Measurements from ENCODE around the gene B4GALT6.

Gene B4GALT6

GRCh38 chr18:31633392-31634330 lies 50.7 kb downstream of the B4GALT6 start:
- DNase-seq (ENCODE audit: low read depth) = no peak

DNA sequence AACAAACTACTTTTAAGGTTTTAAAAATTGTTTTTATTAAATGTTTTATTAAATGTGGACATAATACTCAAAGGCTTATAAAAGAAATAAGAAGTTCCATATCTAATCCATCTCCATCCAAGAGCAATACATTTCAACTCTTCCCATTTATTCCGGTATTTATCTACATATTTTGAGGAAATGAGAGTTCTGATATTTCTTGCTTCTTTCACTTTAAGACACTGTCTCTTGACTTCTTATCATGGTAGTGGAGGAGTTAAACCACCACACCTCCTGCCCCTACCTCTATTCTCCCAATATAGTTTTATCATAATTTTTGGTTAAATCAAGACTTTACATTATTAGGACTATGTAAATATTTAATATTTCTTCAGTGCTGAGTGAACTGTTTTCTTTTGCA lies 52.0 kb downstream of the B4GALT6 start:
- no peak for DNase-seq (ENCODE audit: low read depth)

GRCh38 chr18:31631526-31631925 lies 52.9 kb downstream of the B4GALT6 start:
- no peak for DNase-seq (ENCODE audit: low read depth)

DNA sequence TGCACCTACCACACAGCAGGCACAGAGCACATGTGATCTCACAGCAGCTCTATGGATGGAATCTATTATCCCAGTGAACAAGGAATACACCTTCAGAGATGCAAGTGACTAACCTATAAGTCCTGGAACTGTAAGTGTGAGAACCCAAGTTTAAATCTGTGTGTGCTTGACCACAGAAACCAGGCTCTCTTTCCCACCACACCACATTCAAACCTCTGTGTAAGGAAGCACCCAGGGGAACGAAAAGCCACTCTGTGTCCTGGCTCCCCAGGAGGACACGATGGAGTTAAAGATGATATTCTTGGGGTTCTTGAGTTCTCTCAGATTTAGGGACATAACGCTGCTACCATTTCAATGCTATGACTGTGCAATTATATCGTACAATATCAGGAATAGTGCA lies 53.8 kb downstream of the B4GALT6 start:
- DNase-seq (ENCODE audit: low read depth) = no peak

DNA sequence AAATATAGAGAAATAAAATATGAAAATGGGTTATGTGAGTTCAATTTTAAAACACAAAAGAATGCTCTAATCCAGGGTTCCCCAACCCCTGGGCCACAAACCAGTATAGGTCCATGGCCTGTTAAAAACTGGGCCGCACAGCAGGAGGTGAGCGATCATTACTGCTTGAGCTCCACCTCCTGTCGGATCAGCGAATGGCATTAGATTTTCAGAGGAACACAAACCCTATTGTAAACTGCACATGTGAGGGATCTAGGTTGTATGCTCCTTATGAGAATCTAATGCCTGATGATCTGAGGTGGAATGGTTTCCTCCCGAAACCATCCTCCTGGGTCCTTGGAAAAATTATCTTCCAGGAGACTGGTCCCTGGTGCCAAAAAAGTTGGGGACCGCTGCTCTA lies 58.0 kb downstream of the B4GALT6 start:
- no peak for DNase-seq (ENCODE audit: low read depth)

GRCh38 chr18:31624892-31625640 lies 59.3 kb downstream of the B4GALT6 start:
- no peak for DNase-seq (ENCODE audit: low read depth)

DNA sequence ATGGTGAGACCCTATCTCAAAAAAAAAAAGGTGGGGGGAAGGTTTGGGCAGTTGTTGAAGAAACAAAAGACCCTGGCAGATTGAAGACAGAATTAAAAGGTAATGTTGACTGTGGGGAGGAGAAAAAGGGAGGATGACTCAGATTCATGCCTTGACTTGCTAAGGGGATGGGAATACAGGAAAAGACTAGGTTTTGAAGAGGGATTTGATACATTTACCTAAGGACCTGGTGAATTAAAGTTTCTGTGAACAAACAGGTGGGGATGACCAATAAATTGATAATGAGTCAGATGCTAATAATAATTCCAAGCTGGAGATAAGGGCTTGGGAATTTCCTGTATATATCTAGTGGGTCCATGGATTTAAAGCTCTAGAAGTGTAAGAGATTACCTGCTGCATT lies 65.1 kb downstream of the B4GALT6 start:
- no peak for DNase-seq (ENCODE audit: low read depth)

- no peak for DNase-seq (ENCODE audit: low read depth)
These were observed 65.6 kb downstream of the B4GALT6 start for GRCh38 chr18:31618801-31619200.

- no peak for DNase-seq (ENCODE audit: low read depth)
These were observed 67.2 kb downstream of the B4GALT6 start for GRCh38 chr18:31617031-31617717.

DNA sequence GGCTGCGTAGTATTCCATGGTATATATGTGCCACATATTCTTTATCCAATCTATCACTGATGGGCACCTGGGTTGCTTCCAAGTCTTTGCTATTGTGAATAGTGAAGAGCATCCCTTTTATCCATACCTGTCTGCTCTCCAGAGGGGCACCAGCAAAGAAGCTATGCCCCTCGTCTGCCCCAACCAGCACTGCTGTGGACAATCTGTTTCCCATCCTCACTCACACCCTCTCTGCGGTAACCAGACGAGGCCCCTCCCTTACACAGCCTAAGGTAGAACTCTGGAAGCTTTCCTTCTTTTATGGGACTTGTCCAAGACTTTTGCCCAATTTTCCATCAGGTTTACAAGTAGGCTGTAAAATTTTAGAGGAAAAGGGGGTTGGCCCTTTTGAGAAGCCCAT lies 67.8 kb downstream of the B4GALT6 start:
- no peak for DNase-seq (ENCODE audit: low read depth)

DNA sequence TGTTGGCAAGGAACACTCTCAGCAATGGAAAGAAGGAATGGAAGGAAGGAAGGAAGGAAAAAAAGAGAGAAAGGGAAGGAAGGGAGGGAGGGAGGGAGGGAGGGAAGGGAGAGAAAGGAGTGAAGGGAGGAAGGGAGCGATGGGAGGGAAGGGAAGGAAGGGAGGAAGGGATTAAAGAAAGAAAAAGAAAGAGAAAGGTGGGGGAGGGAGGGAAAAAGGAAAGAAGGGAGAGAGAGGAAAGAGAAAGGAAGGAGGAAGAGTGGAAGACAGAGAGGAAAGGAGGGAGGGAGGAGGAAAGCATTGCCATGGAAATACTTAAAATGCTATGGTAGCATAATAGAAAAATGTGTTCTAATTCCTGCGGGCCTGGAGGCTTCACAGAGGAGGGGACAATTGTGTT lies 70.3 kb downstream of the B4GALT6 start:
- no peak for DNase-seq (ENCODE audit: low read depth)

DNA sequence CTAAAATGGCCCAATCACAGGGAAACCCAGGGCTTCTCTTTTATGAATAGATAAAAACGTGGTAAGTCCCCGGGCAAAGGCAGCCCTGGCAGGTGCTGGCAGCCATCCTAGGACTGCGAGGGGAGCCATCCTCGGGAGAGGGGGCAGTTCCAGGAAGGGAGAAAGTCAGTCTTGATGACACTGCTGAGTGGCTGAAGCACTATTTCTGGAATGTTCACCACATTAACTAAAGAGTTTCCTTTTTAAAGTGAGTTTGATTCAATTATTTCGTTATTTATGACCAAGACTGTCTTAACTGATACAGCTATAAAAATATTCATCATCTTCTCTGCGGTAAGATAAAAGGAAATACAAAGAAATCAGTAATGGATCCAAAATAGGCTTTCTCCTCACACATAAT lies 72.3 kb downstream of the B4GALT6 start:
- DNase-seq (ENCODE audit: low read depth) = no peak

- DNase-seq (ENCODE audit: low read depth) = no peak
These were observed 72.9 kb downstream of the B4GALT6 start for GRCh38 chr18:31611511-31611910.

DNA sequence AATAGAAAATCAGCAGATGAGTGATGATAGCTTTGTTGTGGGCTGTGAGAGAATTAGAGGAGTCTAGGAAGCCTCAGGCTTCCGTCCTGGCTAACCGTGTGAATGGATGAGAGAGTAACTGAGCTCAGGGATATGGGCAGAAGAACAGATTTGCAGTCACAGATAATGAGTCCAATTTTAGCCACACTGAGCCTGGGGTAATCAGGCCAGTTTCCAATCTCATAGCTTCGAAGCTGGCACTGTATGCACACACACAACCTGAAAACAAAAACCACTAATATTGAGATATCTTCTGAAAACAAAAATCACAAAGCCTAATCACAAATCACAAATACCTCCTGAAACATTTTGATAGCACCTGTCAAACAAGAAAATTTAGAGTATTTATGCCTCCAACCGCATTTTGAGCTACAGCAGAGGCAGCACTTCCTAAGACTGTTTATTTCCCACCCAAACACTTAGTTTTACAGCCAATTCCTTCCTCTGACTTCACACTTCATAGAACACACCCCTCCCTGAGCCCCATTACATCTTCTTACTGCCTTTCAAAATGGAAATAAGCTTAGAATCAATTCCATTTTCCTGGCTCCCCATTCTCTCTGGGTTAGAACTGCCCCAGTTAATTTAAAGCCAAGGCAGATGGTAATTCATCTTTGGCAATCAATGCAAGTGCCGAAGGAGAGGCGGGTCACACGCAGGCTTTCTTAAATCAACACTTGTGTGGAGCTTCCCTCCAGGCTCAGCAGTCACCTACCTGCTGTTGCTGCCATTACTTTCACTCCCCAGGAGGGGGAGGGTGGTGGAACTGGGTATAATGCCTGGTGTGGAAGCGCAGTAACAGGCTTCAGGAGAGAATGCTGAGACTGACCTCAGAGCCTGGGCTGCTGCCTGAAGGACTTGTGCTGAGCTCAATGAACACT lies 73.8 kb downstream of the B4GALT6 start:
- DNase-seq (ENCODE audit: low read depth) = no peak

GRCh38 chr18:31609886-31610285 lies 74.5 kb downstream of the B4GALT6 start:
- DNase-seq (ENCODE audit: low read depth) = no peak

GRCh38 chr18:31607384-31607783 lies 77.0 kb downstream of the B4GALT6 start:
- no peak for DNase-seq (ENCODE audit: low read depth)

DNA sequence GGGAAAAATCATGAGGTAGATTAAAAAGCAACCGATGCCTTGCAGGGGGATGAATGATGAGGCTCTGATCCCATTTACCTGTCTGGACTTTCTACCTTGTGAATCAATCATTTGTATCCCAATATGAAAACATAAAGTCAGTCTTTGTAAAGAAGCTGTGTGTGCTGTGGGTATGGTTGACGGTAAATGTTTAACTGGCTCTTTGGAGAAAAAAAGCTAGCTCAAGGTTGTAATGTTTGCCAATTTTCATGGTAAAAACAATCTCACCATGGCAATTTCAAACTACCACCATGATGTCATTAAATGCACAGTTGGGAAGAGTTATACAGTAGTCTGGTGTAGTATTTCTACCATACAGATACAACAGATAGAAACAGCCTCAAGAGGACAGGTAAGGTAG lies 78.1 kb downstream of the B4GALT6 start:
- no peak for DNase-seq (ENCODE audit: low read depth)

- no peak for DNase-seq (ENCODE audit: low read depth)
These were observed 81.1 kb downstream of the B4GALT6 start for GRCh38 chr18:31603315-31603714.

DNA sequence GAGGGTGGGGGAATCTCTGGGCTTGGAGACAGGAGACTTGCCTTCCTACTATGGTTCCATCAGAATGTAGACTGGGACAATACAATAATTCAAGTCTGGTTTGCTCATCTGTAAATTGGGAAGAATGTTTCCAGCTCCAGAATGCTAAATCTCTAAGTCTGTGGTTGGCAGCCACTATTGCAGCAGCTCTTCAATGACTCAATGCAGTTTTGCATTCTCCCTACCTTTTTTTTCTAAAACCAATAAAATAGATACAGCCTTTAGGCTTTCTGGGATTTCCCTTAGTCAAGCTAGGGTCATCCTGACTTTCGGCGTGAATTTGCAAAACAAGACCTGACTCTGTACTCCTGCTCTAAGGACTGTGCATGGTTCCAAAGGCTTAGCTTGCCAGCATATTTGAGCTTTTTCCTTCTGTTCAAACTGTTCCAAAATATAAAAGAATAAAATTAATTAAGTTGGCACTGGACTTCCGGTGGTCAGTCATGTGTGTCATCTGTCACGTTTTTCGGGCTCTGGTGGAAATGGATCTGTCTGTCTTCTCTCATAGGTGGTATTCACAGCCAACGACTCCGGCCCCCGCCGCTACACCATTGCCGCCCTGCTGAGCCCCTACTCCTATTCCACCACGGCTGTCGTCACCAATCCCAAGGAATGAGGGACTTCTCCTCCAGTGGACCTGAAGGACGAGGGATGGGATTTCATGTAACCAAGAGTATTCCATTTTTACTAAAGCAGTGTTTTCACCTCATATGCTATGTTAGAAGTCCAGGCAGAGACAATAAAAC lies 86.2 kb downstream of the B4GALT6 start:
- DNase-seq (ENCODE audit: low read depth) = no peak

GRCh38 chr18:31596081-31596872 lies 88.1 kb downstream of the B4GALT6 start:
- no peak for DNase-seq (ENCODE audit: low read depth)

Data from activated T-cell treated with anti-CD3 and anti-CD28 coated beads for 48 hours (primary cell).